Forelimb muscle (tissue), 1 donor: ENCODE data around the gene ZBTB33. TPM values are rescaled to one million over a fixed set of nuclear protein-coding genes. Genes with fewer than 3 reads are reported as not detected.

Experiments
- DNase-seq: peaks from one replicate; pipeline ENCODE4 v3.0.0-alpha.2; 2013; ENCODE audit warnings: low read depth
- polyA plus RNA-seq: library from polyadenylated mRNA; unstranded; fragments of 120-200 nt; gene quantifications from one replicate; pipeline ENCODE4 v1.2.1, GENCODE V29; 2013; ENCODE audit not compliant: insufficient read length

The ZBTB33 gene
- polyA plus RNA-seq, 1 donor, result 13.4 TPM

DNA sequence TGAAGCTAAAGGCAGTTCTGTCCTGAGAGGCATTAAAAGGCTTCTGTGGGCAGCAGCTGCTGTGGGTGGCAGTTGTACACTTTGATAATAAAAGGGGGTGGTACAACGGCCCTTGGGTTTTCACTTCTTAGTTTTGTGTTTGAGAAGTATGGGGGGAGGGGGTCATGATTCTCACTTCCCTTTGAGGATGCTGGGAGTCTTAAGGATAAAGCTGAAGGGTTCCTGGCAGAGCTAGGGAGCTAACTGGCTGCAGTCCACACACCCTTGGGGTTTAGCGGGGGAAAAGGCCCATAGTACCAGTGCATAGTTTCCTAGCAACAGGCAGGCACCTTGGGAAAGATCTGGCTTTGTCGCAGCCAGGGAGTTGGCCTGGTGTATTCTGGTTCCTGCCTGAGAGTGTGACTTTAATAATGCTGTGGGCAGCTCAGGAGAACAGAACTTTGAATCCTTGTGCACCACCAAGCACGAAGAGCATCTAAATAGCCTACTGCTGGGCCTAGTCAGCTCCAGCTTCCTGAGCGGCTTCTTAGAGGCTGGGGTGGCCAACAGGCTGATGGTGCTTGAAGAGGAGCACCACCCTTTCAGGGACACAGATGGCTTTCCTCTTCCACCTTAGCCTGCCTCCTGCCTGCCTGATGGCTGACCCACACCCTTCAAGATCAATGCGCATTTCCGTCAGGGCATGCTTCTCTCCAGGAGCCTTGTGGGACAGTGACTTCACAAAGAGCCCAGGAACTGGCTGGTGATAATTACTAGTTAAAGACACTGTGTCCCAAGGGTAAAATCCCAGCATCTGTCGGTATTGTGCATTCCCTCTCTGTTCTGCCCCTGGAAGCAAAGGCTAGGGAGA, 12.5 kb downstream of the ZBTB33 start:
- no peak for DNase-seq

- DNase-seq, result no peak
Observed at GRCh38 chrX:120264341-120264740, 13.7 kb downstream of the ZBTB33 start.

DNA sequence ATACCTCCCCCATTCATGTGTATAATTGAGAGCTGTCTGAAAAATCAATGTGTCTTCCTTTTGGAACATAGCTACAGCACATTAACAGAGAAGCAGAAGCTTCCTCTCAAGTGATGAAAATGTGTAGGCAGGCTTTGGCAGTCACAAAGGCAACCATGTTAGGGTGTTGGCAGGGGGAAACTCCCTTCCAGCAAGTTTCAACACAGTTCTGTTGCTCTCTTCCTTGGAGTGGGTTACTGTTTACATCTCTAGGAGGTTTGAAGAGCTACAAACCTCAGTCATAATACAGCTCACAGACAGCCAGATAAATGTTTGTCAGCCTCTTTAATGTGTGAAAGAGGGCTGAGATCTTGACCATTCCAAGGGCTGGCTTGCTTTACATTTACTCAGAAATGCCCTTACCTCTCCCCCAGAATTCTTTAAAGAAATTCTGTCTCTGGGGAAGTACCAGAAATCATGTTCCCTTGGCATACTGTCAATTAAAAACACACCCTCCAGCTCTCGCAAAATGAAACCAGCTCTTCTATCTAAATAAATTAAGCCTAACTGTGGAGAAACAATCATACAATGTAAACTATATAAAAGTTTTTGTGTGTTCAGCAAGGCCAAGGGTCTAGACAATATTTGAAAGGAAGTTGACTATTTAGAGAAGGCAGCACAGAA, 18.9 kb downstream of the ZBTB33 start:
- no peak for DNase-seq

- DNase-seq, result no peak
Observed at GRCh38 chrX:120270567-120270966, 20.0 kb downstream of the ZBTB33 start.

DNA sequence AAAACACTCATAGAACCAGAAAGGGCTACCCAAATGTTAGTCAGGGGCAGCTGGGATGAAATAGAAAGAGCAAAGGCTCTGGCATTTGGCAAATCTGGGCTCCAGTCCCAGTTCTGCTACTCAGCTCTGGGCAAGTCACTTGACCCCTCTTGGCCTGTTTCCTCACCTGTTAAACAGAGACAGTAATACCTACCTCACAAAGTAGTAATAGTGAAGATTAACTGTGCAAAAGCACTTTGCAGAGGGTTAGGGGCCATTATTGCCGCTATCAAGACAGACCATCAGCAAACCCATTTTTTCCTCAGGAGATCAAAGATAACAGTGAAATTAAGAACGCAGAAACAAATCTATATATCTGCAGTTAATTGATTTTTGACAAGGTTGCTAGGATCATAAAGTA, 20.6 kb downstream of the ZBTB33 start:
- DNase-seq, result no peak

DNA sequence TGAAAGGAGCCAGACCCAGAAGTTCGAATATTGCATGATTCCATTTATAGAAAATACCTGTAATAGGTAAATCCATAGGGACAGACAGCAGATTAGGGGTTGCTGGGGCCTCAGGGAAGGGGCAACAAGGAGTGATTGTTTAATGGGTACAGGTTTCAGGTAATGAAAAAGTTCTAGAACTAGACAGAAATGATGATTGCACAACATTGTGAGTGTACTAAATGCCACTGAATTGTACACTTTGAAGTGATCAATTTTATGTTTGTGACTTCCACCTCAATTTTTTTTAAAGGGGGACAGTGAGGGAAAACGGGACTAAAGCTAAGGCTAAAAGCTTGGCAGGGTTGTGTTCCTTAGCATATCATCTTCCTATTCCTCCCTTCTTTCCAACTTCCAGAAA, 23.5 kb downstream of the ZBTB33 start:
- DNase-seq, result no peak

DNA sequence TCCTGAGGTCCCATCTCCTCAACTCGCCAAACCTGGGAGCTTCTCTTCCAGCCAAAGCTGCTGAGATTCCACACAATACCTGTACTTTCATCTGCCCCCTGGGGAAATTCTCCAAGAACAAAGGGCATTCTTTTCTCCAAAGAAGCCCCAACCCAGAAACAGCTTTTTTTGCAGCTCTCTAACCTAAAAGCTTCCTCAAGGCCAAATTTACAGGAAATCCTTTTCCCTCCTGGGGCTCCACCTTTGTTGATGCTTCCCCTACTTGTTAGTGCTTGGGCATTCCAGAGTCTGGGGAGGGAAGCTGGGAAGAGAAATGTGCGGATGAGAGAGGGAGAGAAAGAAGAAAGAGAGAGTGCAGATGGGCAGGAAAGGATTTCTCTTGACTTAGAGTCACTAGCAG, 24.3 kb downstream of the ZBTB33 start:
- no peak for DNase-seq

DNA sequence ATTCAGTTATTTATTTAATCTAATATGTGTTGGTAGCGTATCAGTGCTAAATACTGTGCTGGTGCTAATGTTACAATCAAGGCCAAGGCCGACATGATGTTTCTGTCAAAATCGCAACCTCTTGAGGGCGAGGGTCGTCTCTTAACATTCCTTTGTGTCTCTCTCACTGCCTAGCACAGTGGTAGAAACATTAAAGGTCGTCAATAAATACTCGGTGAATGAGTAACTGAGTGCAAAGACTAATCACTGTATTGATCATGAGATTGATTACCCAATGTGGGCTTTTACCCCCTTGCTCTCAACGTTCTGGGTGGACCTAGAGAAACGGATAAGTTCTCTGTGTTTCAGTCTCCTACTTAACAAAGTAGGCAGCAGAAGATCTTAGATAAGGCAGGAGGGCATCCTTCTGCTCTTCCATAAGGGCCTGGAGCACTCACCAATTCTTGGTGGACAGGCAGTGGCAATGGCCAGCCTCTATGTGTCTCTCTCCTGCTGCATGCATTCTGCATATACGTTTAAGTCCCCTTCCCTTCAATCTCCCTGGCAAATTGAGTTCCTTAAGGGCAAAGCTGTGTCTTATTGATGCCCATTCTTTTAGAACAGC, 30.5 kb downstream of the ZBTB33 start:
- DNase-seq, result no peak

DNA sequence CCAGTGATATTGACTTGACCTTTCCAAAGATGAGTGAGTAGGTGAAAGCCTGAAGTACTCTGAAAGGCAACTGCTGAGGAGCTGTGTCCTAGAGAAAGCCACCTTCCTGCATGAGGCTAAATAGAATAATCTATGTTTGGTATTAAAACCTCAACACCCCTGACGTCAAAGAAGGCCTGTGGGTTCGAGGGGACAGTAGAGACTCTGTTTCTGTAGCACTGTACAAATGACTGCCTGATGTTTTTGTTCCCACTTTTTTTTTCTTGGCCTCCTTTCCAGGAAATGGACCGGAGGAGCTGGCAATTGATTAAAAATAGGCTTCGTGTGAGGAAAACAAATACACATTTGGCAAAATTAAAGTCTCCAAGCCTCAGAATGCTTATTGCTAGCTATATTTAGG, 31.1 kb downstream of the ZBTB33 start:
- DNase-seq, result no peak

GRCh38 chrX:120282697-120283096, 32.1 kb downstream of the ZBTB33 start:
- no peak for DNase-seq

DNA sequence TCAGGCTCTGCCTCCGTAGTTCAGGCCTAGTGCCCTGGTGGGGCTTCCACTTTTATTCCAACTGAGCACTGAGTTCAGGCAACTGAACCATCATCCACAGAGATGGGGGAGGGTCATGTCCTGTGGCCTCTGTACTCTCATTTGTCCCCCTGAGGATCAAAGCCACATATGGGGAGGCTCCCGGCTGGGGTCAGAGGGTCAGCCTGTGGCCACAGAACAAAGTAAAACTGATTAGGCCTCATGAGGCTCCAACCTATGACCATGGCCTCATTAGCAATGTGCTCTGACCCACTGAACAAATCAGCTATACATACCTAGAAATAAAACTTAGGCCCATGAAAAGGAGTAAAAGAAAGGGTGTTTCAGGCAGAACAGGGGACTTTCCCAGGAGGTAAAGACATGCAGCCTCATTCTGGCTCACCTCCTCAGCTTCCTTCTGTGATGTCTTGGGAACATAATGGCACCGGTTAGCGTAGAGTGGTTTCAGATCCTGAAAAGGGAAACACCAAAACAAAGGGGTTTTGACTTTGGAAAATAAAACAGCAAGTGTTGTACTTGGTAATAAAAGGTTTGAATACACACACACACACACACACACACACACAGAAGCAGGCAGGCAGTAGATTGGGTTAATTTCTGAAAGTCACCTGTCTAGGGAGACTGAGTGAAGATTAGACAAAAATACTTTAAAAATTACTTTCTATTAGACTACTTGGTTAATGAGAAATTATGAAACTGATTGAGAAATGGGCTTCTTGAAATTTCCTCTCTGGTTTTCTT, 36.3 kb downstream of the ZBTB33 start:
- DNase-seq, result no peak

GRCh38 chrX:120287513-120288112, 37.0 kb downstream of the ZBTB33 start:
- DNase-seq, result no peak

- no peak for DNase-seq
Observed at GRCh38 chrX:120290107-120290506, 39.5 kb downstream of the ZBTB33 start.

GRCh38 chrX:120291211-120291610, 40.6 kb downstream of the ZBTB33 start:
- no peak for DNase-seq

DNA sequence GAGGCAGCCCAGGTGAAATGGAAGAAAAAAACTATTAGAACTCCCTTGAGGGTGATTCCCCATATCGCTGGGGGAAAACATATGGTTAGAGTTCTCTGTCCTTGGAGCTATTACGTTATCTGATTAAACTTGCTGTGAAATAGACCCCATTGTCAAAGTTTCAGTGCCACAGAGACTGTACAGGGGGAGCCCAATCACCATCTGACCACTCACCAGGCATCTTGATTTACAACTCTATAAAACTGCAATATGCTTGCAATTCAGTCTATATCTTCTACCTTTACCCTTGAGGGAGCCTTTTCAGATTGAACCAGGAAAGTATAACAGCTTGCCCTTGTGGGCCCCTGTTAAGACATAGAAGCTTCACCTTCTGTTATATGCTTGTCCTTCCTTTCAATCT, 42.4 kb downstream of the ZBTB33 start:
- no peak for DNase-seq

- no peak for DNase-seq
Observed at GRCh38 chrX:120294651-120295050, 44.0 kb downstream of the ZBTB33 start.

GRCh38 chrX:120297923-120298322, 47.3 kb downstream of the ZBTB33 start:
- no peak for DNase-seq

DNA sequence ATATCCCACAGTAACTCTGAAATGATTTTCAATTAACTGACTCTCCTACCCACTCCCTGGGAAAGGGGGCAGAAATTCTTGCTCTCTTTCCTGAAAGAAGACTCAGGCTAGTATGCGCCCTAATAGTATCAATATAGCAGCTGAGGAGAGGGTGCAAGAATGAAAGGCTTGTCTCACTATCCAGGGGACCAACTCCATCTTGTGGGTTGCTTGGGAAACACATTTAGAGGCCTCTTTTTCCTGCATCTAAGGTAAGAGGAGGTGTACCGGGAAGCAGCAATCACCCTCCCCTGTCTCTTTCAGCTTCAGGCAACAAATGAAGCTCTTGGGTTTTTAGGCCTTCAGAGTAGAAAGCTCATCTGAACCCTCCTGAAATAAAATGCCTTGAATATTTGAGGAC, 49.3 kb downstream of the ZBTB33 start:
- no peak for DNase-seq

DNA sequence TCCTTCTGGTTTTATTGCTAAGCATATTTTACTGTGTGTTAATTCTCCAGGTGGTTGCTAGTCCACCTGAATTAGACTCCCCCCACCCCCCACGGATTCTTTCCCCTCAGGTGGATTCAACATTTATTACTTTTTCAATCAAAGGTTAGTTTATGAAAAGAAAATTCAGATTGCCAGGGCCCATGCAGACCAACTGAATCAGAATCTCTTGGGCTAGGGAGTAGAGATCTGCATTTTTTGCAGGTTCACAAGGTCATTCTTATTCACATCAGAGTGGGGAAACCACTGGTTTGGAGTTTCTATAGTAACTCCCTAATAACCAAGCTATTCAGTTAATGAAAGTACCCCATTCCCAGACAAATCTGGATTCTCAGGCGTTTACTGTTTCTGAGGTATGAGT, 50.9 kb downstream of the ZBTB33 start:
- no peak for DNase-seq

DNA sequence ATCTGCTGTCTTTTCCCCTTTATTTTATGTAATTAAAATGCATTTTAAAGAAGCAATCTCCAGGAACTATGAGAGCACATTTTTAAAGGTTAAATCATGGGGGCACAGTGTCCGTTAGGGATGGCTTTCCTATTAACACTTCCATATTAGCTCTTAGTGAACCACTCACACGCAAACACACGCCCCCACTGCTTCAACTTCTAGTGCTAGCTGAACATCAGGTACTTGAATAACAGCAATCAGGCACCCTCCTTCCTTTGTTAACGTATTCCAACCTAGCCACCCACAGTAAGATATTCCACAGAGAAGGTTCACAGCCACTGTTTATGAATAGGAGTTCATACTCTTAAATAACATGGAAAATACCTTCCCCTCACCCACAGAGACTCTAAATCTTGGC, 51.3 kb downstream of the ZBTB33 start:
- no peak for DNase-seq

DNA sequence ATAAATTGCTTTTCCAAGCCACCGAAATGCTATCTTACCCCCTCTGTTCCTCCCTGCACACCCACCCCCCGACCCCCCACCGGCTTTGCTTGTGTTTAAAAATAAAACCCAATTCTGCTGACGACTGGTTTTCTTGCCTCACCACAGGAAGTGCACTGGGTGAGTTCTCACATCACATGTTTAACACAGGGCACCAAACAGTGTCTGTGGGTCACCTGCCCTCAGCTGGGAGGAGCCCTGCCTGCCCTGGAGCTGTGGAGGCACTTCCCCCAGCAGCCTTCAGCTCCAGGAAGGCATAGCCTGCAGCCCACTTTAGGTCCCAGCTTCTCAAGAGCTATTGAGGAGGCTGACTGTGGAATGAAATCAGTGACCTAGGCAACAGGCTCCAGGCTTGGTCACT, 51.8 kb downstream of the ZBTB33 start:
- no peak for DNase-seq

DNA sequence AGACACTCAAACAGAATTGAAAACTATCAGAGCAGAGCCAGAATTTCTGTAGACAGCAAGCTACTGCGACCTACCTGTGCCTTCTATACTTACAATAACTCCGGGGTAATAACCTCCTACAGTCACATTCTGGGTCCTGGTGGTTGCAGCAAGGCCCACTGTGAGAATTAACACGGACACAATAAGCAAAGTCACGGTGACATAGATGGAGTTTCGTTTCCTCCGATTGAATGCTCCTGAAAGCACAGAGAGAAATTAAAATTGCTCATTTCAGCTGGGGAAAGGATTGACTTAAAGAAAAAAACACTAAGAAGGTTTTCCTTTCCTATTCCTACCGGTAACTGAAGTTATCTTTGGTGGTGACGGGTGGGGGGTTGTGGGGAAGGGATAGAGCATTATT, 53.6 kb downstream of the ZBTB33 start:
- no peak for DNase-seq
